ENCODE data around the gene SHQ1. TPM values are rescaled to one million over a fixed set of nuclear protein-coding genes. Genes with fewer than 3 reads are reported as not detected.

SHQ1 gene
- total and polyA plus RNA-seq, 9 of the 15 experiments (the other 6 are each of a cell fraction or from before 2014, with no cell fraction given) = 9.2 to 25.0 (median 14.1) TPM

- H3K27me3 ChIP-seq (ENCODE audit: control insufficient read depth in 2 of 2, insufficient read depth in 2 of 2, low read length in 2 of 2) = no peaks in the 10 kb centered on the region
These were observed 99.6 kb downstream of the SHQ1 start for GRCh38 chr3:72748659-72749058.

More at GRCh38 chr3:72748659-72749058, 99.6 kb downstream of the SHQ1 start:
- H3K4me1 ChIP-seq (replicated peaks in 1 of 2; ENCODE audit: control insufficient read depth in 2 of 2, insufficient read depth in 2 of 2, low read length in 2 of 2) = peaks cover 3 to 16% of the 10 kb centered on the region in 2 experiments; a peak in 4 of 5 replicates
- H3K4me2 ChIP-seq (ENCODE audit: insufficient read depth, low read length) = no peak overlapping the region
- no peaks in the 10 kb centered on the region for H3K79me2 ChIP-seq (ENCODE audit: control insufficient read depth, insufficient read depth, low read length)
- H3K27ac ChIP-seq (ENCODE audit: extremely low read depth, low read depth, low read length) = no peak overlapping the region
- H3K9ac ChIP-seq (ENCODE audit: insufficient read depth in 1 of 2, low read depth in 2 of 2, low read length in 2 of 2) = no peak overlapping the region
- DNase-seq (ENCODE audit: extremely low read depth in 1 of 4, low spot score in 3 of 4) (no peak), FAIRE-seq (no peak), ATAC-seq (no peak)
- POLR2A ChIA-PET = no interaction called here
- TF ChIP-seq ZMIZ1 (IDR thresholded peaks at IDR 0.05; ENCODE audit: low read depth in 2 of 2, low read length in 2 of 2) (no peak), CEBPB (tag; IDR thresholded peaks at IDR 0.05) (peak; percentile 38; the same call in 1 of the 2 replicates)
- intact Hi-C loops (cut with micrococcal nuclease) (no loop called here), in situ Hi-C loops (cut with MboI) (no loop called here)
- no peak overlapping the region for H3K4me3 ChIP-seq
- 42% methylated on average over 2 of the region's 6 CpGs for WGBS (ENCODE audit: insufficient coverage, low coverage, missing lambda C conversion rate)
- H2AFZ ChIP-seq (ENCODE audit: low read depth, low read length) = no peak overlapping the region
- H3K9me1 ChIP-seq (ENCODE audit: control insufficient read depth, insufficient read depth, low read length) = no peaks in the 10 kb centered on the region
- H3K9me3 ChIP-seq (replicated peaks; ENCODE audit: control insufficient read depth, insufficient read depth, low read depth, low read length) = no peaks in the 10 kb centered on the region
- CTCF ChIA-PET (ENCODE audit: low intra/inter-chr PET ratio) = no interaction called here
- no peaks in the 10 kb centered on the region; the same call in 1 of the 2 replicates for H4K20me1 ChIP-seq (replicated peaks; ENCODE audit: control insufficient read depth, insufficient read depth, low read length)
- no TSS peak for BruUV-seq (replicated peaks)
- no peaks in the 10 kb centered on the region; the same call in 2 of the 3 replicates for H3K36me3 ChIP-seq (ENCODE audit: control insufficient read depth, insufficient read depth, low read length)
